Panc1 (cell line): Measurements from ENCODE around the gene USP40.

Source experiments
- CTCF ChIP-seq: fragments of 450-650 bp; IDR thresholded peaks from 2 replicates; pipeline ENCODE4 v1.5.1; 2017; ENCODE audit warnings: mild to moderate bottlenecking
- POLR2AphosphoS5 ChIP-seq: IDR thresholded peaks from 2 replicates; pipeline ENCODE4 v1.6.1; 2012; ENCODE audit warnings: mild to moderate bottlenecking, low read depth, low read length, moderate library complexity
- REST ChIP-seq, 2 experiments: IDR thresholded peaks; 2 replicates each; pipeline ENCODE4 v1.6.1; 2011 to 2012; ENCODE audit warnings: low read depth in 2 of 2, control low read depth in 1 of 2, low read length in 1 of 2, mild to moderate bottlenecking in 1 of 2, moderate library complexity in 1 of 2; ENCODE audit not compliant: insufficient read depth in 1 of 2

- TF ChIP-seq CTCF (no peak), POLR2AphosphoS5 (no peak), REST (IDR thresholded peaks at IDR 0.05; ENCODE audit: insufficient read depth in 1 of 2, low read depth in 2 of 2, low read length in 1 of 2) (no peak)
Measured at GRCh38 chr2:233462202-233462785, 104.3 kb downstream of the USP40 start.
